NOMO-1 (cell line): ENCODE results near the gene NUDT4.

Experiments
- DNase-seq, 2 experiments: peaks; one replicate each; lab custom pipeline; 2025; ENCODE audit not compliant: unreplicated experiment in 2 of 2; lab: John Stamatoyannopoulos, UW

NUDT4 gene

DNA sequence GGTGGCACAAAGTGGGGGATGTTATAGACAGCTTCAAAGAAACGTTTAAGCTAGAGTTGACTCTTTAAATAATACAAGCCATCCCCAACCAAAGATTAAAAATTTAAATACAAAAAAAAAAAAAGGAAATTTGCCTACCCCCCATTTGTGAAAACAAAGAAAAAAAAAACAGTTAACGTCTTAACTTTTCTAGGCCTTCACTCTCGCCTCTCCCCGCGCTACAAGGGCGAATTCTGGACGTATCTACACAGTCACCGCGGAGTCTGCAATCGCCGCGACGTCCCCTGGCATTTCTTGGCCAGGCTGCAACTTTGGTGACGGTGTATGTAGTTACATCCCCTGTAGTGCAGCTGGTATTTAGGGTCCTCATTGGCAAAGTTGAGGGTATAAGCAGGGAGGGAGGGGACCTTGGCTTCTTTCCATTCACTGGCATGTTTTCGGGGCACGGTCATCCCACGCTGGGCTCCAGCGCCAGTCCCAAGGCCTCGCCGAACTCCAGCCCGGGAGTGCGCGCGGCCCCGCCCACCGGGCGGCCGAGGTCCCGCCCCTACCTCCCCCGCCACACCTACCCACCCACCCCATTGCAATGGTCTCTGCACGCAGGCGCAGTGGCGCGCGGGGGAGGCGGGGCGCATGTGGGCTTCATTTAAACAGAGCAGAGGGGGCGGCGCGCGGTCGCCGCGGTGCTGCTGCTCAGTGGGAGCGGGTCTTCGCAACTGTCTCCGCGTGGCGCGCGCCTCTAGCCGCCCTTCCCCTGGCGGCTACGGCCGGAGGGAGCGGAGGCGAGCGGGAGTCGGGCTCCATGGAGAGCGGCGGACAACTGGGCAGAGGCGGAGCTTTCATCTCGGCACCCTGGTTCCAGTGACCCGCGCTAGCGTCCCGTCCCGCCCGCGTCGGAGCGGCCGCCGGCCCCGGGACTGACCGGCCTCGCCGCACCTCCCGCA lies at the start of gene NUDT4:
TSS of gene NUDT4 (plus strand) at position 674 of the 944 bp plus-strand sequence. CDS start 398 bp downstream, outside the sequence.
- DNase-seq: peak; percentile 87 to 92

DNA sequence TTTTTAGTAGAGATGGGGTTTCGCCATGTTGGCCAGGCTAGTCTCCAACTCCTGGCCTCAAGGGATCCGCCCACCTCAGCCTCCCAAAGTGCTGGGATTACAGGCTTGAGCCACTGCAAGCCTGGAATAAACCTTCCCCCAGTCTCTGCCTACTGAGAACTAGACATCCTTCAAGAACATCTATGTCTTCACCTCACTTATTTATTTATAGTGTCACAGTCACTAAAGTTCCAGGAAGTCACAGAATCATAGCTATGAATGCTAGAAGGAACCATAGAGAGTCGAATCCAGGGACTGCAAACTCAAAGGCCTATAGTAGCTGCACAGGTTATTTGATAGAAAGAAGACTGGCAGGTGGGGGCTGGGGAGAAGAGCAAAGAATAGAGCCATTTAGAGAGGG lies 44.7 kb upstream of the NUDT4 start:
- peak in 1 of 2 experiments; percentile 5 for DNase-seq

DNA sequence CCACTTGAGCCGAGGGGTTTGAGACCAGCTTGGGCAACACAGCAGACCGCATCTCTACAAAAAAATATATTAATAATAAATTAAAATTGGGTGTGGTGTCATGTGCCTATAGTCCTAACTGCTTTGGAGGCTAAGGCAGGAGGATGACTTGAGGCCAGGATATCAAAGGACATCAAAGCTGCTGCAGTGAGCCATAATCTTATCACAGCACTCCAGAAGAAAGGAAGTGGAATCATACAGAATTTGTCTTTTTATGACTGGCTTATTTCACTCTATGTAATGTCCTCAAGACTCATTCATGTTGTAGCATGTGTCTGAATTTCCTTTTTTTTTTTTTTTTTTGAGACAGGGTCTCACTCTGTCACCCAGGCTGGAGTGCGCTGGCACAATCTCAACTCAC lies 43.9 kb upstream of the NUDT4 start:
- DNase-seq: no peak

DNA sequence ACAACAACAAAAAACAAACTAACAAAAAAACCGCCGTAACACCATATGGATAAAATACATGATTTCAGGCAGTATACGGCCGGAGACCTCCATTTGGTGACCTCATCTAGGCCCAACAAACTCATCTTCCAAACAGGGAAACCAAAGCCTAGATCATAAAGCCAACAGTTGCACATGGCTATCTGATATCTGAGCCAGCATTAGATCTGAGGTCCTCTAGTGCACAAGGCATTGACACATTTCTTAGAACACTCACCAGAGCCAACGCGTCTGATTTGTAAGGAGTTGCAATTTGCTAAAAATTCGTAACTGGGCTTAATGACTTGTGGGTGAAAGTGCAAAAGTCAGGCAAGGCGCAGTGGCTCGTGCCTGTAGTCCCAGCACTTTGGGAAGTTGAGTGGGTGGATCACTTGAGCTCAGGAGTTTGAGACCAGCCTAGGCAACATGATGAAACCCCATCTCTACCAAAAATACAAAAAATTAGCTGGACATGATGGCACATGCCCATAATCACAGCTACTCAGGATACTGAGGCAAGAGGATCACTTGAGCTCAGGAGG lies 42.0 kb upstream of the NUDT4 start:
- no peak for DNase-seq

DNA sequence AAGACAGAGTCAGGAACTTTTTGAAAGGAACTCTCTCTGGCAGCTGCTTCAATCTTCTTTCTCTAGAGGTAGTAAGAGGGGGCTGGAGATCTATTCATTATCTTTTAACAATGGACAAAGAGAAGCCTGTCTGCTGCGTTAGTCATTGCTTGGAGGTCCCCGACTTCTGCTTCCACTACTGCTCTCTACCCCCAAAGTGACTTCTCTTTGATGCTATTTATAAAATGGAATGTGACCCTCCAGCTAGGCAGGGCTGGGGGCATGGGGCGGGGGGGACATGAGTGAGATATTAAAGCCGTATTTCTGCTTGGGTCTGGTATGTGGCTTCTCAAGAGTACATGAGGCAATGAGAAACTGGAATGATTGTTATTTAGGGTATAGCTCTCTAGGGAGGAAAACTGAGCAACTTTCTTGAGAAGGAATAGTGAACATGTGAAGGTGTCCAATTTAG lies 41.4 kb upstream of the NUDT4 start:
- DNase-seq: peak in 1 of 2 experiments; percentile 52

DNA sequence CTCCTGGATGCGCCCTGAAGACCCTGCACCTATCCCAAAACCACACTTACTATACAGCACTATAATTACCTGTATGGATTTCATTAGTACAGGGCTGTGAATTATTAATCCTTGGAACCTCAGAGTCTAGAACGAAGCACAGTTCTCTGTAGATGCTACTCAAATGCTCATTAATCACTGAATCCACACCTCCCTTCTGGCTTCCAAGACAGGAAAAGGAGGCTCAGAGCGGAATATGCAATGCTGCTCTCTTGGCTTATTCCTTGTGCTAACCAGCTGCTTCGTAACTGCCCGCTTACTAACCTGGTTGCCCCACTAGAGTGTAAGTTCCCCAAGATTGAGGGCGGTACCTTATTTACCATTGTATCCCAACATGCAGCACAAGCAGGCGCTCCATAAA lies 39.1 kb upstream of the NUDT4 start:
- DNase-seq: no peak

DNA sequence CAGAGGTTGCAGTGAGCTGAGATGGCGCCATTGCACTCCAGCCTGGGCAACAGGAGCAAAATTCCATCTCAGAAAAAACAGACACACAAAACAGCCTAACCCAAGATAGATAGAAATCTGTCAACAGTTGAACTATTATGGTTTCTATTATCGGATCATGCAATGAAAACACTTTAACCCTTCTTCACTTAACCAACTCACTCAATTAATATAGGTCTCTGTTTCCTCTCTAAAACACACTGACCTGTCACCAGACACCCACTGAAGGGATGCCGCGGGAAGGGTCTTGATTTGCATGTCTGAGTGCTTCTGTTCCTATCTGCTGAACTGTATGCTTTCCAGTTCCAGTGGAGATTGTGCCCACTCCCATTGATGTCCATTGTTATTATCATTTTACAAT lies 38.0 kb upstream of the NUDT4 start:
- DNase-seq: no peak

DNA sequence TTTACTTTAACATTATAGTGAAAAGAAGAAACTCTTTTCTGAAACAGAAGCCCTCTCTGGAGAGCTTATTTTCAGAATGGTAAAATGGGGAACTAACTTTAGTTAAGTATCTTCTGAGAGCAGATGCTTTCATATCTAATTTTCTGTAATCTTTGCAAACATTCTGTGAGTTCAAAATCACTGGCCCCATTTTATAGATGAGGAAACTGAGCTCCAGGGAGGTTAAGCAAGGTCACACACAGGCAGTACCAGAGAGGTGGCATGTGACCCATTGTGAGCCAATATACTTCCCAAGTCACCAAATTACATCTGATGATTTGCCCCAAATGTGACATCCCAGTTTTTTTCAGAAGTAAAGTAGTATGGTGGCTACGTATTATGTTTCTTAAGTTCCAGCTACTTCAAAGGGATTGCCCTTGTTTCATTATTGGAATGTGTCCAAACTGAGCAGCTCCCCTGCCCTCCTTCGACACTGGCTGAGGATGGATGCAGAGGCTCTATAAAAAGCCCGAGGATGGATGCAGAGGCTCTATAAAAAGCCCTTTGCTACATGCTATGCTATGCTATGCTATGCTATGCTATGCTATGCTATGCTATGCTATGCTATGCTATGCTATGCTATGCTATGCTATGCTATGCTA lies 36.2 kb upstream of the NUDT4 start:
- peak in 1 of 2 experiments; percentile 24 for DNase-seq

DNA sequence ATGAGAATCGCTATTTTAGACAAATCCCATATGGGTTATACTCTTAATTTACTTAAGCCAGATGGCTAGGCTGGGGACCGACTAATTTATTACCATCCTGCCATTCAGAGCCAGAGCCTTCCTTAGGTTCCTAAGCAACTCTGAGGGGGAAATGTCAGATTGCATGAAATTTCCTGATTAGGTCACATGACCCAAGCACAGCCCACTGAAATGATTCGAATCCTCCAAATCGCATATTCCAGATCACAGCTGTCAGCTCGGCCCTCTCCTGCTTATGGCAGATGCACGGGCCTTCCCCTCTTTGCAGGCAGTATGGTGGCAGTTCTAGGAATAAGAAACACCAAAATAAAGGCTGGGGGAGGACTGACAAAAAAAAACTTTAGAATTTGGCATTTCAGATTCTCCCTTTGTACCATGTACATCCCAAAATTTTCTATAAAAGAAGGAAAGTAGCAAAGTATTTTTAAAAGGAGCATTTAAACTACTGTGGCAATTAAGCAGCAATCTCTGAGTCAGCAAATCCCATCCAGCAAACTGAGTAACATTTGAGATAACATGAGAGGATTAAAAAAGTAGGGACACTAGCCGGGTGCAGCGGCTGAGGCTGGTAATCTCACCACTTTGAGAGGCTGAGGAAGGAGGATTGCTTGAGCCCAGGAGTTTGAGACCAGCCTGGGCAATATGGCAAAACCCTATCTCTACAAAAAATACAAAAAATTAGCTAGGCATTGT lies 30.5 kb upstream of the NUDT4 start:
- no peak for DNase-seq

DNA sequence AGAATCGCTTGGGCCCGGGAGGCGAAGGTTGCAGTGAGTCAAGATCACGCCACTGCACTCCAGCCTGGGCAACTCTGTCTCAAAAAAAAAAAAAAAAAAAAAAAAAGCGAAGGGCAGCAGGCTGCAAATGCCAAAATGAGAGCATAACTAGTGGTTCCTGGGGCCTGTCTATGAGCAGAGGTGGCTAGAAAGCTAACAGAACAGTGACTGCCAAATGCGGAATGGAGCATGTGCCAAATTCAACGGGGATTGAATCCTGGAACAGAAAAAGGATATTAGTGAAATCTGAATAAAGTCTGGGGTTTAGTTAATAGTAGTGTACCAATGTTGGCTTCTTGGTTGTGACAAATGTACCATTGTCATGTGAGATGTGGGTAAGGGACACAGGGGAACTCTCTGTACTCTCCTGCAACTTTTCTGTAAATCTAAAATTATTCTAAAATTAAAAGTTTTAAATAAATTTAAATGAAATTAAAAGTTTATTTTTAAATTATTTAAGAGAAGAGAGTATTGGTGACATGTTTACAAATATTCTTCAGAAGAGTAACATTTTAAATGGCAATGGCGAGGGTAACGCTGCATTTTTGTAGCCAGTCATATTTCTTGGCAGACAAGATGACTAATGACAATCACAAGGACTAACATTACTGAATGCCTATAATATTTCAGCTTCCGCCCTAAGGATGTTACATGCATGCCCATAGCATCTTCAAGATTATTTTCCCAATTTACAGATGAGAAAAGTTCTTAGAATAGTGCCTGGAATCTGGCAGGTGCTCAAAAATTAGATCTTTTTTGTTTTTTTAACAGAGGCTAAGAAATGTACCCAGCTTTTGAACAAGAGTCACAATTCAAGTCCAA lies 28.9 kb upstream of the NUDT4 start:
- DNase-seq: no peak

DNA sequence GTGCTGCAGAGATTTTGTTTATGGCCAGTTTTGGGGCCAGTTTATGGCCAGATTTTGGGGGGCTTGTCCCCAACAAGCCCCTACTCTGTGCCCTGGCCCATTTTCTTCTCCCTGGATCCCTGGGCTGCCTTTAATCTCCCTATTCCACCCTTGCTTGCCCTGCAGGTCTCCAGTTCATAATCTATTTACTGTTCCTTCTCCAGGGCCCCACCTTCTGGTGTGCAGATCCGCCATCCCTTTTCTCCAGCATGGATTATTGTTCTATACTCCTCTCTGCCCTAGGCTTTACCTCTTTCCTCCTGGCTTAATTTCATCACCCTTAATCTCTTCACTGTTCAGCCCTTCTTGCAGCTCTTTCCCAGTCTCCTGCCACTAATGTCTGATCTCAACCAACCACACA lies 26.0 kb upstream of the NUDT4 start:
- no peak for DNase-seq

DNA sequence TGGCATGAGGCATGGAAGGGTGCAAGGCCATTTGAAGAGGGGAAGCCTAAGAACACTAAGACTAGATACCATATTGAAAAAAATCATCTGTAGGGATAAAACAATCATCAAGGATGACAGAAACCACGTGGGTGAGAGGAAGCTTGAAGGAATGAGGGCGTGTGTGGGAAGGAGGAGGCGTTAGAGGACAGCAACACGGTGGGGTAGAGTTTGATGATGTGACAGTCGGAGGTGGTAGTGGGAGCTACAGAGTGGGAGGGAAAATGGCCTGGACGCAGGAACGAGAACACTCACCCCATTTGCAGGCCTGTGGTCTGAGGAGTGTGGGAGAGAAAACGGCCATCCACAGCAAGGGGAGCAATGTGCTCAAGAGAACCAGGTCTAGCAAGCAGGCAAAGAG lies 25.4 kb upstream of the NUDT4 start:
- DNase-seq: no peak

DNA sequence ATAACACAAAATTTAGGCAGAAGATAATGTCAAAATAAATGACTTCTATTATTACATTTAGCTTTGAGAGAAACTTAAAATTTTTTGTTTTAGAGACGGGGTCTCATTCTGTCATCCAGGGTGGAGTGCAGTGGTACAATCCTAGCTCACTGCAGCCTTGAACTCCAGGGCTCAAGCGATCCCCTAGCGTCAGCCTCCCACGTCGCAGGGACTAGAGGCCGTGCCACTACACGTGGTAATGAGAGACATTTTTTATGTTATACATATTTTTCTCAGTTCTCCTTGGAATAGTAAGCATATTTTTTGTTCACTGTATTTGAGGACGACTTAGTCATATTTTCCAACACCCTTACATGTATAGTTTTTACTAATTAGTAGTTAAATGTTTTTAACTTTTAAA lies 21.5 kb upstream of the NUDT4 start:
- DNase-seq: no peak

DNA sequence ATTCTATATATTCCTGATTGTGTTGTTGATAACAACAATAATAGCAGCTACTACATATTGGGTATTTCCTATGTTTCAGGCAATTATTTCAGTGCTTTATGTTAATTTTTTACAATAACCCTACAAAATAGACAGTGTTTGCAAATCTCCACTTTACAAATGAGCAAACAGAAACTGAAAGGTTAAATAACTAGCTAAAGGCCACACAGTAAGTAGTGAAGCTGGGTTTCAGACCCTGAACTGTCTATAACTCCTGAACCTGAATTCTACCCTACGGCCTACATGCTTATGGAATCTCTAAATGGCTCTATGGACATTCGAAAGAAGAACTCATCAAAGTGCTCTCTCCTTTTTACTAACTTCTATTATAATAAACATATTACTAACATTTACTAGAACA lies 19.7 kb upstream of the NUDT4 start:
- DNase-seq: no peak

DNA sequence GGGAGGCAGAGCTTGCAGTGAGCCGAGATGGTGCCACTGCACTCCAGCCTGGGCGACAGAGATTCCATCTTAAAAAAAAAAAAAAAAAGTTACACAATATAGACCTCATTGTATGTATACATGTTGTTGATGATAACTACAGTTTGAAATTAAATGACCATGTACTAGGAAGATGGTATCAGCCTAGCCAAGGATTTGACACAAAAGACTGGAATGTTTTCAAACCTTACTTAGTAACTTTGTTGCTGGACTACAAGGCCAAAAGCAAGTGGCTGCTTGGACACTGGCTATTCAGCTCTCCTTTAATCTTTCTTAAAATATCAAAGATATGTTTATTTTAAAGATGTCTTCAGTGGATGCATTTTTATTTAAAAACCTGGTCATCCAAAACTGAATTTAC lies 18.9 kb upstream of the NUDT4 start:
- DNase-seq: no peak

DNA sequence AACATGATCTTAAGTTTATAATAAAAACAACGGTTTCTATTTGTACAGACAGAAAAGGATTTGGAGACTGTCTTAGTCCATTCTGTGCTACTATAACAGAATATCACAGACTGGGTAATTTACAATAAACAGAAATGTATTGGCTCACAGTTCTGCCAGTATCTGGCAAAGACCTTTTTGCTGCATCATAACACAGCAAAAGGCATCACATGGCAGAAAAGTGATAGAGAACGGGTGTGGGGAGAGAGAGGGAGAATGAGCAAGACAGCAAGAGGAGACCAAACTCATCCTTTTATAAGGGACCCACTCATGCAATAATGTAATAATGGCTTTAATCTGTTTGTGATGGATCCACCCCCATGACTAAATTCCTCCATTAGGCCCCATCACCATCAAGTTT lies 17.0 kb upstream of the NUDT4 start:
- no peak for DNase-seq

DNA sequence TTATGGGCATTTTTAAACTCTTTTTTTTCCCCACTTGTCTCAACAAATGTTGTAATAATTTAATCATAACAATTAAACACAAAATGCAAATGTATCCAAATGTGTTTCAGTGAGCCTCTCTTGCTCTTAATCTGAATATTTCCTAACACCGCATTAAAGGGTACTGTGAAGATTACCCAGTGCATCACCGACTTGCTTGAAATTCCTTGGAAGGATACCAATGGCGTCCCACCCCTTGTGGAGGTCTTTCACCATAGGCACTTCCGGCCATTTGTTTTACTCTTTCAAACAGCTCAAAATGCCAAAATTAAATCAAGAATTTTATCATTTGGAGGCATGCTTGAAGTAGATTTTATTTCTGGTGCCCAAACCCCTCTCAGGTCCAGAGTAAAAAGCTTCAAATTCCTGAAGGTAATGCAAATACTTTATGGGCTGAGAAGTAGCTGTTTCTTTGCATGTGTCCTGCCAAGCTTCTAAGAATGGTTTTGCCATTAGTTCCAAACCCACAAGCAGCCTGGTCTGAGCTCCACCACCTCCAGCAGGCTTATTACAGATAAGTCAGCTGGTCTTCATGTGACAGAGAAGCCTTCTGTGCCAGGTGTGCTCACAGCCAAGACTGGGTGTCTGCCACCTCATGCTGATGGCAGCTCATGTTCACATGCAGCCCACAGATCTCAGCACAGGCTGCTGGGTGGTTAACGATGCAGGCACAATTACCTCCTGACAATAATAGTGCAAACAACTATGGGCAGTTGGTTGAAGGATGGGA lies 16.4 kb upstream of the NUDT4 start:
- DNase-seq: no peak

DNA sequence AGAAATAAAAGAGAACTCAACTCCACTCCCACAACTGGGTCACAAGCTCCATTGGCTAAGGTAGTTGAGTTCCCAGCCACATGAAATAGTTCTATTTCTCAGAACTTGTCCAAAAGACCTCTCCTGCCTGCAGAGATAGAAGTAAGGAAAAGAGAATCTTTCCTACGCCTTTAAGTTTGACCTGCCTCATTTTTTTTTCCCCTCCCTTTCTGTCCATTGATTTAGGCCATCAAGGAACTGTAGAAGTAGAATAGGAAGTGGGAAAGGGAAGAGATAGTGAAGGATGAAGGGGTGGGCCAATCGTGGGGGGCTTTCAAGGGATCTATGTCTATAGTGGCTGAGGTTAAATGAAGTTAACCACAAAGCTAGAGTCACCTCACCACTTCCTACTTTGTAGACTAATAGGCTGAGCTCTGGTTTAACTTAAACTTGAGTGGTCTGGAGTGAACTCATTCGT lies 13.9 kb upstream of the NUDT4 start:
- DNase-seq: peak; percentile 42 to 83
